Stimulated activated memory B cell treated with anti-CD40 and anti-IgM and Interleukin-4, amounts not matched to agents 10 μg/mL and 1 μg/mL and 100 μg/mL, for 72 hours (primary cell): Measurements from ENCODE around the gene C22orf31.

Experiments used
- ATAC-seq: fragments of 150-1000 bp; cut with Tn5 transposase; 2 replicates; pipeline ENCODE4 v1.10.0; 2021
- H3K27ac Mint-ChIP-seq: one replicate; pipeline ENCODE4 v1.8.0; 2022; ENCODE audit warnings: mild to moderate bottlenecking, mixed read lengths
- H3K27me3 Mint-ChIP-seq: one replicate; pipeline ENCODE4 v1.8.0; 2022; ENCODE audit warnings: mixed read lengths
- H3K36me3 Mint-ChIP-seq: one replicate; pipeline ENCODE4 v1.8.0; 2022; ENCODE audit warnings: mixed read lengths
- H3K4me1 Mint-ChIP-seq: one replicate; pipeline ENCODE4 v1.8.0; 2022; ENCODE audit warnings: mixed read lengths
- H3K4me3 Mint-ChIP-seq: one replicate; pipeline ENCODE4 v1.8.0; 2022; ENCODE audit warnings: mild to moderate bottlenecking, moderate library complexity, mixed read lengths
- H3K9me3 Mint-ChIP-seq: one replicate; pipeline ENCODE4 v1.8.0; 2022; ENCODE audit warnings: mixed read lengths

Gene C22orf31

DNA sequence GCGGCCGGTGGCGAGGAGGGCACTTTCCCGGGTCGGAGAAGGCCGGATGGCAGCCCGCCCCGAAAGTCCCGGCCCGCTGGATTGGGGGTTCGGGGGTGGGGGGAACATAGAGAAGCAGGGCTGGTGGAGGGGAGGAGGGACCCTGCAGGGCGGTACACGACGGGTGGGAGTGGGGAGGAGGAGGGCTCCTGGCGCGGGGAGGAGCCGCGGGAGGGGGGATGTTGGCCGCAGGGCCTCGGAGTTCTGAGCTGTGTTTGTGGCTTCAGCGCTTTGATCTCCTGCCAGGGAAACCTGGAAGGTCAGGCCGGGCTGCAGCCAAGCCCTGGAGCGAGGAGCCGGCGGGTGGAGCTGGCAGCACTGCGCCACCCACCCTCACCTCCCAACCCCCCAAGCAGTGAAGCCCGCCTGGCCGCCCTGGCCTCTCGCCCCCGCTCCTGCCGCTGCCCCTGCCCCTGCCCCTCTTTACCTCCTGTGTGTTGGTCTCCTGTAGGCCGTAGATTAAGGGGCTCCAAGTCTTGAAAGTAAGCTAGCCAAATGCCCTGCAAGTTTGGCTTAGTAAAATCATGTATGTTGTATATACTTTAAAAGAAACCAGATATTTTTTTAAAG lies 30.9 kb downstream of the C22orf31 start:
- H3K4me1 Mint-ChIP-seq = peaks cover 8% of the 10 kb centered on the region
- H3K27ac Mint-ChIP-seq = no peak overlapping the region
- H3K4me3 Mint-ChIP-seq = peak overlapping the region; percentile 56
- no peaks in the 10 kb centered on the region for H3K9me3 Mint-ChIP-seq
- peaks cover 66% of the 10 kb centered on the region for H3K27me3 Mint-ChIP-seq
- no peaks in the 10 kb centered on the region for H3K36me3 Mint-ChIP-seq
- peak; percentile 39 for ATAC-seq

DNA sequence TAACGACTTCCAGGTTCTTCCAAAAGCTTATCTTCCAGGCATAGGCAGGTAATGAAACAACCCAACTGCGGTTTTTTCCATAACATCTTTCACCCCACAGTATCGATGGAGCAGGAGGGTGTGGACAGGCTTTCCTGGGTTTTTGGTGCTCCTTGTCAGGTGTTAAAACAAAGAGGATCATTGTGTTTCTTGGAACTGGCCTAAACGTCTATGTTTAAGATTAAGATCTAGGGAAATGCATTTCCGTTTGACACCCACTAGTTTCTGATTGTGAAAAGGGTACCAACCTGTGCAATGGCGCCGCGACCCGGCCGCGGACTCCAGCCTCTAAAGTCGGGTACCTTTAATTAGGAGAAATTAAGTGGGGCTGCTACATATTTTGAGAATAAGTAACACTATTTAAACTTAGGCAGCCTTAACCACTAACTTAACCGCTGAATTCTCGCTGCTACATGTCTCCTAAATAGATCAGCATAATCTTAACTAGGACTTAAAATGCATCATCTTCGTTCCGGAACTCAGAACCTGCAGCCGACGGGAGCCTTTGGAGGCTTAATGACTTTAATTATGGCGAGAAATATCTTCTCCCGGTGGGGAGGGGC lies 31.5 kb downstream of the C22orf31 start:
- H3K27me3 Mint-ChIP-seq = peaks cover 72% of the 10 kb centered on the region

DNA sequence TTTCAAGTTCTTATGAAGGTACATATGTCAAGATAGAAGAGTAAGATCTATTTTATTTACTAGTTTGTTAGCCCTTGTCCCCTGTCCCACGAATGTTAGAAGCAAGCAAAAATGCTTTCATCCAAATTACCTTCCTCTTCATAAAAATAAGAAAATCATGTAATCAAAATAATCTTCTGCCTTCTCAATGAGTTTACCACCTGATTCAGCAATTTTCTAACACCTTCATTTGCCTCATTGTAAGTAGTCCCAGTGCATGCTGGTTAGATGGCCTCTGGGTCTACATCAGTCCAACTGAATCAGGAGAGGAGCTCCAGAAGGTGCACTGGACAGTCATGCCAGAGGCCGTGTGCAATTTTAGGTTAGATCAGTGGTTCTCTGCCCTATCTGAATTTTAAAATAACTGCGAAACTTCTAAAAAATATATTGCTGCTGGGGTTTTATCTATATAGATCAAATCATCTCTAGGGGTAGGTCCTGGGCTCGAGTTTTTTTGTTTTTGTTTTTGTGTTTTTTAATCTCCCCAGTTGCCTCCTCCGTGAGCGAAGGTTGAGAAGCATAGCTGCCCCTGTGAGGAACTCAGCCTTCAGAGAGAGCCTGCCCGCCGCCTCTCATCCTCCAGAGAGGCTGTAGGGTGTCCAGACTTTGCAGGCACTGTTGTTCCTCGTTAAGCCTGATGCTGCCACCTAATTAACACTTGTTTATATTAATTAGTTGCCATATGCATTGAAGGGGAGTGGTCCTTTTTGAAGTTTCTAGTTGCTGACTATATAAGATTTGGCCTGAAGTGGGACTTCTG lies 32.2 kb downstream of the C22orf31 start:
- Mint-ChIP-seq H3K4me3 (no peak overlapping the region), H3K36me3 (peaks cover 6% of the 10 kb centered on the region), H3K27me3 (peaks cover 75% of the 10 kb centered on the region), H3K9me3 (no peaks in the 10 kb centered on the region), H3K27ac (no peak overlapping the region), H3K4me1 (peaks cover 8% of the 10 kb centered on the region)
- ATAC-seq = no peak

More for the DNA sequence above, 31.5 kb downstream of the C22orf31 start:
- no peak overlapping the region for H3K27ac Mint-ChIP-seq
- peaks cover 8% of the 10 kb centered on the region for H3K4me1 Mint-ChIP-seq
- H3K36me3 Mint-ChIP-seq = peaks cover 5% of the 10 kb centered on the region
- H3K4me3 Mint-ChIP-seq = peak overlapping the region; percentile 56
- H3K9me3 Mint-ChIP-seq = no peaks in the 10 kb centered on the region
- no peak for ATAC-seq

DNA sequence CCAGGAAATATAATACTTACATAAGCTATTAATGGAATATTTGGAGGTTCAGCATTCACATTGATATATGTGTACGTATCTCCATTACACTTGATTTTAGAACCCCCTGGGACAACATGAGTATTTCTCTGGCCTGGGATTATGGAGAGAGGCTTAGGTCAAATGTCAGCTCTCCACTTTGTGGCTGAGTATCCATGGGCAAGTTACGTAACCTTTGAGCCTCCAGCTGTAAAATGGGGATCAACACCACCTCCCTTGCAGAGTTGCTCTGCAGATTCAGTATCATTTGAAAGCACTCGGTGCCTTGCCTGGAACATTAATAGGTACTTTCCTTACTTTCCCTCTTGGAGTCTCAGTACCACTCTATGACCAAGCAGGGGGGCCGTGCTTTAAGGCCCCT lies 33.2 kb downstream of the C22orf31 start:
- Mint-ChIP-seq H3K9me3 (no peaks in the 10 kb centered on the region), H3K4me3 (no peak overlapping the region), H3K36me3 (peaks cover 6% of the 10 kb centered on the region), H3K27ac (no peak overlapping the region), H3K4me1 (peaks cover 8% of the 10 kb centered on the region), H3K27me3 (peaks cover 73% of the 10 kb centered on the region)
- ATAC-seq = no peak

DNA sequence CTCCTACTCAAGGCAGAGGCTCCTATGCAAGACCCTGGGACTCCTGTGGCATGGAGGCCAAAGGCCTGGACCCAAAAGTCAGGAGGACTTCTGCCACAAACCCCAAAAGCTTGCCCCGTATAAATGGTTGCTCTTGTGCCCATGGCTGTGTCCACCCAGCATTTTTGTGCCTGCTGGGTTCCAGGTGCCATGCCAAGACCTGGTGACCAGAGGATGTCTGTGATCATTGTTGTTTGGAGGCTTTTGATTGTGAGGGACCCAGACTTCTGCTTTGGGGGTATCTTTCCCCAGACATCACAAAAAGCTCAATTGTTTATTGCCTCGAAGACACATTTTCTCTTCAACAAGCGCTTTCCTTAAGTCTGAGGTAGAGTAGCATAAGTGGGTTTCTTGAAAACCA lies 35.1 kb downstream of the C22orf31 start:
- Mint-ChIP-seq H3K4me1 (peaks cover 8% of the 10 kb centered on the region), H3K27ac (no peak overlapping the region), H3K9me3 (no peaks in the 10 kb centered on the region), H3K36me3 (peaks cover 6% of the 10 kb centered on the region), H3K27me3 (peaks cover 55% of the 10 kb centered on the region), H3K4me3 (no peak overlapping the region)
- ATAC-seq = no peak

DNA sequence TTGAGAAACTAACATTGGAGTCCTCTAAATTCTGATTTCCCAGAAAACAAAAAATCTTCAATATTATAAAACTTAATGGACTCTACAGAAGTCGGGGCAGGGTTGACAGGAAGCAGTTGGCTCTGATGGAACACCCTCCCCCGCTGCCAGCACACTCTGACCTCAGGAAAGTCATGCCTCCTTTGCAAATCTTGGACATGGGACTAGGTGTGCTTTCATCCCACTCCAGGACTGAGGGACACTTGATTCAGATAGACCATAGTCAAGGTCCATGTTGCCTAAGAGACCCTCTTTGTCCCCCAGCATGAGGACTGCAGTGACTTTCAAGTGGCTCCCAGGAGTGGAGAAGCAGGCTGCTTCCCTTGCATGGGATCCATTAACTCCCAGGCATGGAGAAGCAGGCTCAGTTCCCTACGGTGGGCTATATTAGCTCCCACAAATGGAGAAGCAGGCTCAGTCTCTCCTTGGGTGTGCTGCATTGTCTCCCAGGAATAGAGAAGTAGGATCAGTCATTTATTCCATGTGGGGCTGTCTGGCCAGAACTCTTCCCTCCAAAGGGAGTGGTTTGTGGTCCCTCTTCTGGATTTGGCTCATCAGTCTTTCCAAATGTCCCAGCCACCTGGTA lies 38.3 kb downstream of the C22orf31 start:
- no peak for ATAC-seq
- Mint-ChIP-seq H3K9me3 (peaks cover 4% of the 10 kb centered on the region), H3K4me1 (no peaks in the 10 kb centered on the region), H3K4me3 (no peak overlapping the region), H3K27me3 (peaks cover 22% of the 10 kb centered on the region), H3K36me3 (peaks cover 6% of the 10 kb centered on the region), H3K27ac (no peak overlapping the region)

DNA sequence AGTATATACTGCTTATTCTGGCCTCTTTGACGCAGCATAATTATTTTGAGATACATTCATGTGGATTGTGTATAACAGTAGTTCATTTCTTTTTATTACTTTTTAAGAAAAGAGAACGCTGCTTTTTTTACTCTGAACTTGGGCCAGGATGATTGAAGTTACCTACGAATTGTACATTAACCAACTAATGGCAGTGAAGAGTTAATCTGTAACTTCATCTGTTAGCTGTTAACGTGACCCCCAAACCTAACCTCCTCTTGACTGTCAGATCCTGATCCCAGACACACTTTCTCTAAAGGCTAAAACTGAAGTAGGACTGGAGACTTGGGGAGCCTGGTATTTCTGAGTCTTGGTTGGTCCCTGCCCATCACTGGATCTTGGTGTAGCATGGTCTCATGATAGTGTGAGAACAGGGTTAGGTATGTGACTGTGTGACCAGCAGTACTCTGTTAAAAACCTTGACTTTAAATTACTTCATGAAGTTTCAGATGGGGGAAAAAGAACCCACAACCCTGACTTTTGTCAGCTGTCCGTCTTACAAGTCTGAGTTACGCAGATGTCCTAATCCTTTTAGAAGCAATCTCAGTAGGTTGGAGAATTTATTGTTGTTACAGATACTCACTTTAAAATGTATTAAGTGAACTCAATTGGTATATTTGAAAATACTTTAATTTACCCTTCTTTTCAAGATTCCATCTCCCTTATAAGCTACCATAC lies 39.4 kb downstream of the C22orf31 start:
- Mint-ChIP-seq H3K27ac (no peak overlapping the region), H3K4me1 (no peaks in the 10 kb centered on the region), H3K36me3 (peaks cover 6% of the 10 kb centered on the region), H3K9me3 (peaks cover 9% of the 10 kb centered on the region), H3K4me3 (no peak overlapping the region), H3K27me3 (peaks cover 21% of the 10 kb centered on the region)
- no peak for ATAC-seq

DNA sequence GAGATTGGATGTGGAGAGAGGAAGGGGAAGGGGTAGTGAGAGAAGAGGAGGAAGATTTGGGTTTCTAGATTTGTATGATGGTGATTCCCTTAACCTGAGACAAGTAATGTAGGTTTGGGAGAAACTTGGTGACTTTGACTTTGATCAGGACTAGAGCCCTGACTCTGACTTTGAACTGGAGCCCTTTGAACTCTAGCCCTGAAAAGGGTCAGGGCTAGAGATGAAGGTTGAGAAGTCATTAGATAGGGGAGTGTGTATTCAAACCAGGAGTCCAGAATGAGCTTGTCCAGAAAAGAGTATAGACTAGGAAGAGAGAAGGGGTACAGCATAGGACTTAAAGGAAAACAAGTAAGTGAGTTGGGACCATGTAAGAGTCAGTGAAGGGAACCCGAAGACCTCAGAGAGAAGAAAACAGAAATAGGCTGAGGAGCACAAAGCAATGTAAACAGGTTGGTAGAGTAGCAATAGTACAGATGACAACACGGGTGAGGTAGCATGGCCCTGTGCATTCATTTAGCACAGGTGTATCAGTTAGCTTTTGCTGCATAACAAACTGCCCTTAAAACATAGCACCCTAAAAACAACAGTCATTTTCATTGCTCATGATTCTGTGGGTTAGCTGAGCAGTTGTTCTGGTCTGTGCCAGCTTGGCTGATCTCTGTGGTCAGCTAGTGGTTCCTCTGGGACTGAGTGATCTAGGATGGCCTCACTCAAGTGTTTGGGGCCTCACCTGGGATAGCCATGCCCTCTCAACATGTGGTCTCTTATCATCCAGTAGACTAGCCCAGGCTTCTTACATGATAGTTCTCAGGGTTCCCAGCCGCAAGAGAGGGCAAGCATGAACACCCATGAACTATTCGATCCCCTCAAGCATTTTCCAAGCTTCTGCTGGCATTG lies 43.1 kb downstream of the C22orf31 start:
- no peak for ATAC-seq
- Mint-ChIP-seq H3K27me3 (peaks cover 11% of the 10 kb centered on the region), H3K36me3 (no peaks in the 10 kb centered on the region), H3K4me3 (no peak overlapping the region), H3K27ac (no peak overlapping the region), H3K4me1 (peaks cover 8% of the 10 kb centered on the region), H3K9me3 (peaks cover 9% of the 10 kb centered on the region)

DNA sequence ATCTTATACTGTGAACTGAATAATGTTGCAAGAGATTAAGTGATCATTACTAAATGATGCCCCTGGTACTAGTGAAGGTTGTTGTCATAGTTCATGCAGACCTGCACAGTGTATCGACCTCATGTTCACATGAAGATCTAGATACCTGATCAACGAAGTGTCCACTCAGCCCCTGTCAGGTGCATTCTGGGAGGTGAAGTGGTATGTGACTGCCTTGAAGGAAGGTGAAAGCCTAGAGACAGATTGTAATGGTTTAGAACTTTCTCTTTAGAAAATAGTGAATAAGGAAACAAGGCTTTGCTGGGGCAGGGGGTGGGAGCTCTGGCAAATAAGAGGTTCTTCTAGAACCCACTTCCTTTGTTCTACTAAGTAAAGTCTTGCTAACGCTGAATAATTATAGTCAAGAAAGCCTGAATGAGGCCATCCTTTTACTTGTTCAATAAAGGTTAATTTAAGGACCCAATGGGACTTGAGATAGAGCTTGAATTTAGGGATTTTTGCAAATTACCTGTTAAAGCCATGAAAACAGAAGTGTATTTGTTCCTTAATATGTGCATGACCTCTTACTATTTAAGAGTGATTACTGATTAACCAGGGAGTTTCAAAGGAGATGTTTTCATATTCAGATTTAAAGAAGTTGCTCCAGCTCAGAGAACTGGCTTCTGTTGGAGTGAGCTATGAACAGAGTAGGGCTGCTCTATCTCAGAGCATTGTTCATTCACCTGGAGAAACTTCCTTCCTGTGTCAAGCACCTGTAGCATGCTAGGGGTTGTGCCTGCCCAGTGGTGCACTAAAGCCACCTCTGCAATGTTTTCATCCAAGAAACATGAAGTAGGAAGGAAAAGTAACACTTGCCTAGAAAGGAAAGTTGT lies 45.3 kb downstream of the C22orf31 start:
- H3K4me3 Mint-ChIP-seq = no peak overlapping the region
- peaks cover 9% of the 10 kb centered on the region for H3K9me3 Mint-ChIP-seq
- H3K27ac Mint-ChIP-seq = no peak overlapping the region
- no peaks in the 10 kb centered on the region for H3K36me3 Mint-ChIP-seq
- H3K27me3 Mint-ChIP-seq = peaks cover 12% of the 10 kb centered on the region
- no peak for ATAC-seq
- H3K4me1 Mint-ChIP-seq = peaks cover 8% of the 10 kb centered on the region

DNA sequence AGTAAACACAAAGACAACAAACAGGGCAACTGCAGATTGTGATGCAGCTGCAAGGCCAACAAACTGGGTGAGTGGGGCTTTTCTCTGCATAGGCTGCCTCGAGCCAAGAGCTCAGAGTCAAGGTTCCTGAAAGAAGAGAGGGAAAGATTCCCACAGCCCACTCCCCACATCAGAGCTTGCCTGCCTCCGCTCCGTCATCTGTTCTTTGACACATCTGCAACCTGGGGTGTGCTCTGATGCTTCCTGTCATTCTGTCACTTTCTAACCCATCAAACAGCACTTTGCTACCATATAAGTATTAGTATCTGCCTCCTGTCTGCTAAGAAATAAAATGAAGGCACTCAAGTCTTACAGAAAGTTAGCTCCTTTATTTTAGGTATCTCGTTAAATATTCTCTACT lies 46.9 kb downstream of the C22orf31 start:
- H3K36me3 Mint-ChIP-seq = peaks cover 6% of the 10 kb centered on the region
- H3K4me3 Mint-ChIP-seq = no peak overlapping the region
- H3K27ac Mint-ChIP-seq = no peak overlapping the region

DNA sequence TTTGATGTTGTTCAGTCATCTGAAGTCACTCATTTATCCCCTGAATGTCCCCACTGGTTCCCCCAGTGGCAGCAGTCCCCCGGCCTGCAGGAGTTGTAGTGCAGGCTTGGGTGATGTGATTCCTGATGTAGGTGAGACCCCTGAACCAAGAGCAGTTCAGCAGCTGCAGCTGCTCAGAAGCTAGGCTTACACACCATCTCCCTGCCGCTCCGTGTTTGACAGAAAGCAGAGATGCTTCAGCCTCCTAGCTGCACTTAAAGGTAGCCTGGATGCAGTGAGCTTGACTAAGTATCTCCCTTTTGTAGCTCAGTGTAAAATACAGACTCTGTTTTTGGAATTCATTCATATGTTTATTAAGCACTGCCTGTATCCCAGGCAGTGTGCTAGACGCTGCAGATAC lies 47.3 kb downstream of the C22orf31 start:
- Mint-ChIP-seq H3K36me3 (peaks cover 6% of the 10 kb centered on the region), H3K9me3 (peaks cover 9% of the 10 kb centered on the region), H3K27ac (no peak overlapping the region), H3K27me3 (peaks cover 28% of the 10 kb centered on the region), H3K4me3 (no peak overlapping the region), H3K4me1 (peaks cover 8% of the 10 kb centered on the region)
- no peak for ATAC-seq

More for the DNA sequence above, 46.9 kb downstream of the C22orf31 start:
- ATAC-seq = no peak
- H3K9me3 Mint-ChIP-seq = peaks cover 9% of the 10 kb centered on the region
- H3K4me1 Mint-ChIP-seq = peaks cover 8% of the 10 kb centered on the region
- peaks cover 27% of the 10 kb centered on the region for H3K27me3 Mint-ChIP-seq

DNA sequence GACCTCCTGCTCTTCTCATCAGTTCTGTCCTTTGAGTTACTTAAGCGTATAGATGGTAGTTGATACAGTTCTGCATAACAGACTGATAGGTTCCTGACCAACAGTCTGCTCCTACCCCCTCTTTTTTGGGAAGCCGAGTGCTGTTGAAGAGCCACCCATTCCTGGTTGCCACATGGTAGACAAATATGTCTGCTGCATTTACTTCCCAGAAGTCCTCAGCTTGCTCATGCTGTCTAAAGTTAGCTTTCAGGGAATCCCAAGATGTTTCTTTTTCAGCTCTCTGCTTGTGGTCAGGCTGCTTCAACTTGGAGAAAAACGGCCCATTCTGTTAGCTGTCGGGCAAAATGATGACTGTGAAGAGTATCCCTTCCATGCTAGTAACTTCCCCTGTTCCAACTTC lies 48.7 kb downstream of the C22orf31 start:
- Mint-ChIP-seq H3K4me3 (no peak overlapping the region), H3K27me3 (peaks cover 26% of the 10 kb centered on the region), H3K36me3 (peaks cover 6% of the 10 kb centered on the region), H3K27ac (no peak overlapping the region), H3K9me3 (peaks cover 2% of the 10 kb centered on the region), H3K4me1 (peaks cover 8% of the 10 kb centered on the region)
- ATAC-seq = no peak

DNA sequence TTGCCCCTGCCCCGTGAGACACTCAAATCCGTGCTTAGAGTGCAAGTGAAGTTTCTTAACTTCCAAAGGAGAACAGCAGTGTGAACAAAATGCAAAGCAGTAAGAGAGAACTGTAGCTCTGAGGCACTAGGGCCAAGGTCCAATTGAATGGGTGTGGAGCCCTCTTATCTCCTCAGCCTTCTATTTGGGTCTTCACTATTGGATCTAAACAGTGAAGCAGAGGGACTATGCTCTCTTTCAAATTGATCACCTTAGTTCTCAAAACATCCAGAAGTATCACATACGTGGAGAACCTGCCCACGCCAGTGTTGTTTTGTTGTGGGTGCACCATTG lies 49.6 kb downstream of the C22orf31 start:
- H3K4me3 Mint-ChIP-seq = no peak overlapping the region
- peaks cover 6% of the 10 kb centered on the region for H3K36me3 Mint-ChIP-seq
- no peak for ATAC-seq
- H3K4me1 Mint-ChIP-seq = peaks cover 8% of the 10 kb centered on the region
- H3K27me3 Mint-ChIP-seq = peaks cover 17% of the 10 kb centered on the region
- H3K9me3 Mint-ChIP-seq = no peaks in the 10 kb centered on the region
- no peak overlapping the region for H3K27ac Mint-ChIP-seq
